GM23338 (cell line): Measurements from ENCODE around the gene TGFBR1. TPM values are rescaled to one million over a fixed set of nuclear protein-coding genes. Genes with fewer than 3 reads are reported as not detected.

ENCODE experiments used
- ATAC-seq: fragments of 200-7000 bp; cut with Tn5 transposase; 3 replicates; pipeline ENCODE4 v1.9.1; 2020
- DNase-seq: peaks from one replicate; pipeline ENCODE4 v3.0.0-alpha.2; 2015; ENCODE audit warnings: low spot score
- H2AFZ ChIP-seq: fragments of 200-600 bp; sonication (generic); 2 replicates; pipeline ENCODE4 v1.8.0; 2016; ENCODE audit warnings: antibody characterized with exemption, mild to moderate bottlenecking, moderate library complexity
- H3F3A ChIP-seq: fragments of 200-600 bp; sonication (generic); replicated peaks from 2 replicates; pipeline ENCODE4 v1.8.0; 2017; ENCODE audit warnings: antibody characterized with exemption, mixed run types, low read depth
- H3K27ac ChIP-seq: fragments of 200-600 bp; sonication (generic); 2 replicates; pipeline ENCODE4 v1.6.1; 2016; ENCODE audit warnings: low read depth
- H3K27me3 ChIP-seq: fragments of 200-600 bp; sonication (generic); 2 replicates; pipeline ENCODE4 v1.8.0; 2016; ENCODE audit warnings: mild to moderate bottlenecking, mixed run types, moderate library complexity; ENCODE audit not compliant: insufficient read depth
- H3K36me3 ChIP-seq: fragments of 200-600 bp; sonication (generic); 2 replicates; pipeline ENCODE4 v1.8.0; 2016; ENCODE audit warnings: mild to moderate bottlenecking; ENCODE audit not compliant: insufficient read depth
- H3K4me1 ChIP-seq: fragments of 200-600 bp; sonication (generic); 2 replicates; pipeline ENCODE4 v1.8.0; 2016; ENCODE audit warnings: mild to moderate bottlenecking, moderate library complexity; ENCODE audit not compliant: insufficient read depth
- H3K4me2 ChIP-seq: fragments of 200-600 bp; sonication (generic); 2 replicates; pipeline ENCODE4 v1.7.1; 2017; ENCODE audit warnings: mixed run types
- H3K4me3 ChIP-seq: fragments of 200-600 bp; sonication (generic); 2 replicates; pipeline ENCODE4 v1.6.1; 2016; ENCODE audit warnings: mixed run types
- H3K79me2 ChIP-seq: fragments of 200-600 bp; sonication (generic); replicated peaks from 2 replicates; pipeline ENCODE4 v1.8.0; 2017; ENCODE audit warnings: mild to moderate bottlenecking; ENCODE audit not compliant: insufficient read depth
- H3K9me2 ChIP-seq: fragments of 200-600 bp; sonication (generic); 2 replicates; pipeline ENCODE4 v1.8.0; 2017; ENCODE audit not compliant: insufficient read depth
- H4K20me1 ChIP-seq: fragments of 200-600 bp; sonication (generic); replicated peaks from 2 replicates; pipeline ENCODE4 v1.8.0; 2017; ENCODE audit warnings: mild to moderate bottlenecking; ENCODE audit not compliant: insufficient read depth
- H3K27ac Mint-ChIP-seq: 2 replicates; pipeline ENCODE4 v1.8.0; 2020; ENCODE audit warnings: inconsistent platforms, mild to moderate bottlenecking, moderate library complexity, mixed read lengths
- H3K27me3 Mint-ChIP-seq: 3 replicates; pipeline ENCODE4 v1.8.0; 2022; ENCODE audit warnings: low read depth, mild to moderate bottlenecking, moderate library complexity, mixed read lengths, inconsistent platforms; ENCODE audit not compliant: insufficient read depth, poor library complexity
- H3K36me3 Mint-ChIP-seq: 3 replicates; pipeline ENCODE4 v1.8.0; 2021; ENCODE audit warnings: low read depth, mild to moderate bottlenecking, inconsistent platforms, moderate library complexity, mixed read lengths
- H3K4me1 Mint-ChIP-seq: 3 replicates; pipeline ENCODE4 v1.8.0; 2020; ENCODE audit warnings: mild to moderate bottlenecking, inconsistent platforms, mixed read lengths
- H3K4me3 Mint-ChIP-seq: 3 replicates; pipeline ENCODE4 v1.8.0; 2021; ENCODE audit warnings: moderate library complexity, mild to moderate bottlenecking, inconsistent platforms, mixed read lengths
- H3K9me3 Mint-ChIP-seq: 3 replicates; pipeline ENCODE4 v1.8.0; 2020; ENCODE audit warnings: moderate library complexity, mild to moderate bottlenecking, inconsistent platforms, mixed read lengths
- CREB1 ChIP-seq: fragments of 250-450 bp; sonication (Bioruptor Pico); IDR thresholded peaks from 2 replicates; pipeline ENCODE4 v1.5.0; 2020; ENCODE audit warnings: low read depth, mild to moderate bottlenecking, moderate library complexity
- CTCF ChIP-seq, 2 experiments: fragments of 200-600 bp in 1 of 2; sonication (generic) in 1 of 2; conservative IDR thresholded peaks; 2 replicates each; pipeline versions ENCODE4 v1.5.1 to v1.6.1; 2016 to 2017; ENCODE audit warnings: antibody characterized with exemption in 2 of 2, low read depth in 2 of 2, mild to moderate bottlenecking in 2 of 2, moderate library complexity in 1 of 2
- ETS1 ChIP-seq: IDR thresholded peaks from 2 replicates; pipeline ENCODE4 v1.6.1; 2016; ENCODE audit warnings: antibody characterized with exemption
- EZH2 ChIP-seq: fragments of 200-600 bp; sonication (generic); IDR thresholded peaks from one replicate; pipeline ENCODE4 v1.8.0; 2017; ENCODE audit warnings: antibody characterized with exemption, mild to moderate bottlenecking, low read depth; ENCODE audit not compliant: unreplicated experiment
- EZH2phosphoT487 ChIP-seq: fragments of 200-600 bp; sonication (generic); IDR thresholded peaks from one replicate; pipeline ENCODE4 v1.8.1; 2018; ENCODE audit warnings: antibody characterized with exemption; ENCODE audit not compliant: unreplicated experiment
- JUNB ChIP-seq: IDR thresholded peaks from one replicate; pipeline ENCODE4 v1.6.1; 2016; ENCODE audit warnings: antibody characterized with exemption; ENCODE audit not compliant: unreplicated experiment
- NANOG ChIP-seq: IDR thresholded peaks from 2 replicates; pipeline ENCODE4 v1.6.1; 2016; ENCODE audit warnings: antibody characterized with exemption, borderline replicate concordance
- POLR2AphosphoS5 ChIP-seq: IDR thresholded peaks from 2 replicates; pipeline ENCODE4 v1.6.1; 2016; ENCODE audit warnings: antibody characterized with exemption, low read depth
- REST ChIP-seq: IDR thresholded peaks from one replicate; pipeline ENCODE4 v1.6.1; 2018; ENCODE audit warnings: antibody characterized with exemption; ENCODE audit not compliant: unreplicated experiment
- STAT1 ChIP-seq: IDR thresholded peaks from one replicate; pipeline ENCODE4 v1.6.1; 2016; ENCODE audit warnings: antibody characterized with exemption; ENCODE audit not compliant: unreplicated experiment
- ZNF114 ChIP-seq: fragments of 250-450 bp; sonication (Bioruptor Pico); IDR thresholded peaks from 2 replicates; pipeline ENCODE4 v1.5.0; 2020; ENCODE audit warnings: mild to moderate bottlenecking, moderate library complexity
- ZNF331 ChIP-seq: fragments of 250-450 bp; sonication (Bioruptor Pico); IDR thresholded peaks from 2 replicates; pipeline ENCODE4 v1.5.0; 2020; ENCODE audit warnings: low read depth, mild to moderate bottlenecking, moderate library complexity
- ZNF462 ChIP-seq: fragments of 250-450 bp; sonication (Bioruptor Pico); IDR thresholded peaks from 2 replicates; pipeline ENCODE4 v1.5.0; 2020; ENCODE audit warnings: mild to moderate bottlenecking, moderate library complexity
- polyA plus RNA-seq: library from polyadenylated mRNA; unstranded; fragments of >200 nt; fragmentation: Nextera tagmentation; extraction: Ambion mirVana; gene quantifications from 2 replicates; pipeline ENCODE4 v1.2.1, GENCODE V29; 2016
- total RNA-seq: library from RNA; depleted of rRNA; stranded (reverse); fragments of >200 nt; shearing (Covaris generic); gene quantifications from 2 replicates; pipeline ENCODE4 v1.2.3, GENCODE V29; 2014

Gene TGFBR1
- total and polyA plus RNA-seq, 2 experiments from 2014 or later, result 9.3 to 40.2 TPM

- ATAC-seq (no peak), DNase-seq (no peak)
- Histone ChIP-seq H2AFZ (no peak overlapping the region), H3K4me3 (no peak overlapping the region), H3K4me2 (no peak overlapping the region), H3F3A (no peaks in the 10 kb centered on the region), H3K27me3 (no peaks in the 10 kb centered on the region), H3K79me2 (peaks cover 84% of the 10 kb centered on the region), H3K27ac (no peak overlapping the region), H3K36me3 (no peaks in the 10 kb centered on the region), H3K9me2 (no peaks in the 10 kb centered on the region), H3K4me1 (peaks cover 2% of the 10 kb centered on the region; the same call in 1 of the 2 replicates), H4K20me1 (peaks cover 20% of the 10 kb centered on the region)
- Mint-ChIP-seq H3K27me3 (no peaks in the 10 kb centered on the region), H3K4me1 (peaks cover 20% of the 10 kb centered on the region), H3K36me3 (peaks cover 18% of the 10 kb centered on the region), H3K9me3 (peaks cover 6% of the 10 kb centered on the region; the same call in 1 of the 3 replicates), H3K4me3 (no peak overlapping the region), H3K27ac (no peak overlapping the region)
- TF ChIP-seq ETS1 (no peak), CREB1 (CRISPR knock-in tag) (no peak), ZNF114 (no peak), STAT1 (no peak), CTCF (conservative IDR thresholded peaks at IDR 0.05; ENCODE audit: low read depth in 2 of 2) (no peak), POLR2AphosphoS5 (no peak), NANOG (no peak), EZH2 (no peak), ZNF331 (no peak), JUNB (no peak), ZNF462 (no peak), EZH2phosphoT487 (no peak), REST (no peak)
Observed at GRCh38 chr9:99124534-99125255, 19.8 kb downstream of the TGFBR1 start.
